DOHH2 (cell line): Measurements from ENCODE around the gene FCGR2B.
"Not testable (repeated sequence)": the region's sequence is repeated elsewhere in the genome, so short reads cannot be mapped to it uniquely, and the experiment has no call there.

Experiments
- H3F3A ChIP-seq: fragments of 200-600 bp; sonication (generic), shearing (Covaris generic); 2 replicates; pipeline ENCODE4 v1.6.0; 2016; ENCODE audit warnings: antibody characterized with exemption, mild to moderate bottlenecking; ENCODE audit not compliant: control insufficient read depth, insufficient read depth
- H3K27ac ChIP-seq: fragments of 200-600 bp; sonication (generic); 2 replicates; pipeline ENCODE4 v1.5.1; 2014; ENCODE audit warnings: low read depth, mild to moderate bottlenecking, low read length, moderate library complexity
- H3K27me3 ChIP-seq: fragments of 200-600 bp; sonication (generic); 2 replicates; pipeline ENCODE4 v1.6.1; 2014; ENCODE audit warnings: mild to moderate bottlenecking, low read length, mixed read lengths; ENCODE audit not compliant: control insufficient read depth
- H3K36me3 ChIP-seq: fragments of 200-600 bp; sonication (generic); 2 replicates; pipeline ENCODE4 v1.6.1; 2014; ENCODE audit warnings: mild to moderate bottlenecking, low read length, moderate library complexity, mixed read lengths; ENCODE audit not compliant: control insufficient read depth
- H3K4me1 ChIP-seq: fragments of 200-600 bp; sonication (generic); 2 replicates; pipeline ENCODE4 v1.6.1; 2014; ENCODE audit warnings: mild to moderate bottlenecking, low read length, mixed read lengths; ENCODE audit not compliant: control insufficient read depth
- H3K4me2 ChIP-seq: fragments of 200-600 bp; sonication (generic); 2 replicates; pipeline ENCODE4 v1.6.0; 2014; ENCODE audit warnings: mild to moderate bottlenecking, low read length, moderate library complexity
- H3K4me3 ChIP-seq: fragments of 200-600 bp; sonication (generic); 2 replicates; pipeline ENCODE4 v1.5.1; 2014; ENCODE audit warnings: mild to moderate bottlenecking, low read length, mixed read lengths
- H3K79me2 ChIP-seq: fragments of 200-600 bp; sonication (generic); 2 replicates; pipeline ENCODE4 v1.6.1; 2014; ENCODE audit warnings: mild to moderate bottlenecking, low read length, mixed read lengths; ENCODE audit not compliant: control insufficient read depth
- H3K9me2 ChIP-seq: fragments of 200-600 bp; sonication (generic); replicated peaks from 2 replicates; pipeline ENCODE4 v1.6.1; 2014; ENCODE audit warnings: mild to moderate bottlenecking, low read length, mixed read lengths; ENCODE audit not compliant: control insufficient read depth
- H3K9me3 ChIP-seq: fragments of 200-600 bp; sonication (generic); 2 replicates; pipeline ENCODE4 v1.6.1; 2014; ENCODE audit warnings: antibody characterized with exemption, low read length, mixed read lengths; ENCODE audit not compliant: control insufficient read depth, insufficient read depth
- H4K20me1 ChIP-seq: fragments of 200-600 bp; sonication (generic); 2 replicates; pipeline ENCODE4 v1.6.0; 2014; ENCODE audit warnings: low read depth, mild to moderate bottlenecking, antibody characterized with exemption, low read length, moderate library complexity; ENCODE audit not compliant: control insufficient read depth, insufficient read depth
- TF ChIP-seq, protein P1 (sequence below): fragments of 200-600 bp; sonication (generic); IDR thresholded peaks from one replicate; pipeline ENCODE4 v1.5.1; 2014; ENCODE audit warnings: antibody characterized with exemption, mild to moderate bottlenecking, low read depth, low read length; ENCODE audit not compliant: poor library complexity, severe bottlenecking

Gene FCGR2B

DNA sequence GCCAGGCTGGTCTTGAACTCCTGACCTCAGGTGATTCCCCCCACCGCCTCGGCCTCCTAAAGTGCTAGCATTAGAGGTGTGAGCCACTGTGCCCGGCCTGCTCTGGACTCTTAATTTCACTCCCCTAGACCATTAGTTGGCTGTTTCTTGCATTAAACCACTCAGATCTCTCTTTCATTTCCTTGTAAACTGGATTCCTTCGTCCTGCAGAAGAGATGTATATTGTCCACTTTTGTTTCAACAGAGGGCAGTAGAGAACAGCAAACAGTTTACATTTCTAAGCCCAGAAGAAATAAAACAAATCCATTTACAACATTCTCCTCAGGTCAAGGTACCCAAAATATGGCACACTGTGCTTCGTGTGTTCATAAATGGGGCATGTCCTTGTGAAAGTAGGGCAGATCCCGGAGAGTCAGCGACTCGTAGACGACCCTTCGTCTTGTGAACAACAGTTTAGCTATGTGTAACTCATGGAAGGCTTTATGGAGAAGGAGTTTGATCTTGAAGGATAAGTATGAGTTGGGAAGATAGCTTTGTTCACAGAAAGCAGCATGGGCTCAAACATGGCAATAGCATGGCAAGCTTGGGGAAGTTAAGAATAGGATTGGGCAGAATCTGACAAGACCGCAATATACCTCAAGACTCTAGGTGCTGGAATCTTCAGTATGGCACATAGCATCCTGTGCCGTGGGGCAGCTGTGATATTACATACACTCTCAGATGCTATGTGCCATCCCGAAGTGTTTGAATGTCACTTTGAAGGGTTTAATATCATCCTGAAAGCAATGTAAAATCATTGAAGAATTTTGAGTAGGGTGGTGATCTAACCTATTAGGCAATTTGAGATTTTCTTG, 15.2 kb upstream of the FCGR2B start:
- not testable (repeated sequence) for H3K27ac ChIP-seq, H3K9me3 ChIP-seq, H3K36me3 ChIP-seq, H3K27me3 ChIP-seq, H3K4me3 ChIP-seq, H3K4me2 ChIP-seq, H3F3A ChIP-seq, H3K79me2 ChIP-seq, H3K9me2 ChIP-seq, H4K20me1 ChIP-seq
- TF ChIP-seq, protein P1, sequence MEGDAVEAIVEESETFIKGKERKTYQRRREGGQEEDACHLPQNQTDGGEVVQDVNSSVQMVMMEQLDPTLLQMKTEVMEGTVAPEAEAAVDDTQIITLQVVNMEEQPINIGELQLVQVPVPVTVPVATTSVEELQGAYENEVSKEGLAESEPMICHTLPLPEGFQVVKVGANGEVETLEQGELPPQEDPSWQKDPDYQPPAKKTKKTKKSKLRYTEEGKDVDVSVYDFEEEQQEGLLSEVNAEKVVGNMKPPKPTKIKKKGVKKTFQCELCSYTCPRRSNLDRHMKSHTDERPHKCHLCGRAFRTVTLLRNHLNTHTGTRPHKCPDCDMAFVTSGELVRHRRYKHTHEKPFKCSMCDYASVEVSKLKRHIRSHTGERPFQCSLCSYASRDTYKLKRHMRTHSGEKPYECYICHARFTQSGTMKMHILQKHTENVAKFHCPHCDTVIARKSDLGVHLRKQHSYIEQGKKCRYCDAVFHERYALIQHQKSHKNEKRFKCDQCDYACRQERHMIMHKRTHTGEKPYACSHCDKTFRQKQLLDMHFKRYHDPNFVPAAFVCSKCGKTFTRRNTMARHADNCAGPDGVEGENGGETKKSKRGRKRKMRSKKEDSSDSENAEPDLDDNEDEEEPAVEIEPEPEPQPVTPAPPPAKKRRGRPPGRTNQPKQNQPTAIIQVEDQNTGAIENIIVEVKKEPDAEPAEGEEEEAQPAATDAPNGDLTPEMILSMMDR, result peak; percentile 52
- peaks cover 11% of the 10 kb centered on the region for H3K4me1 ChIP-seq

DNA sequence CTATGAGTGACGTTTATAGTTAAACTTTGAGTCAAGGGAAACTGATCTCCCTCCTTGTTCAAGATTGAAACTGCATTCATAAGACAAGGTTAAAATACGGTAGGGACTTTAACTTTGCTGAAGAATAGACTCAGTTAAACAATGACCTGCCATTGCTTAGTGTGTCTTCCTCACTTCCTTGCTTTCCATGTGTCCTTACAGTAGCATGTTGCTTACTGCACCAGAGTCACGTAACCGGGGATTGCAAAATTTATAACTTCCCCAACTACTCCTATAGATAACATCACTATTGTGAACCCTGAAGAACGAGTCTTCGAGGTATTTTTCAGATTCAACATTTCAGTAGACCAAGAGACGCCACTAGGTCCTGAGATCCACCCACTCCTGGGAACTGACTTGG, 9.4 kb upstream of the FCGR2B start:
- not testable (repeated sequence) for H3K27ac ChIP-seq, H3K4me3 ChIP-seq, H3K4me2 ChIP-seq, H3K27me3 ChIP-seq, H3F3A ChIP-seq, H3K4me1 ChIP-seq, H4K20me1 ChIP-seq, H3K9me3 ChIP-seq, H3K79me2 ChIP-seq, H3K9me2 ChIP-seq, H3K36me3 ChIP-seq

DNA sequence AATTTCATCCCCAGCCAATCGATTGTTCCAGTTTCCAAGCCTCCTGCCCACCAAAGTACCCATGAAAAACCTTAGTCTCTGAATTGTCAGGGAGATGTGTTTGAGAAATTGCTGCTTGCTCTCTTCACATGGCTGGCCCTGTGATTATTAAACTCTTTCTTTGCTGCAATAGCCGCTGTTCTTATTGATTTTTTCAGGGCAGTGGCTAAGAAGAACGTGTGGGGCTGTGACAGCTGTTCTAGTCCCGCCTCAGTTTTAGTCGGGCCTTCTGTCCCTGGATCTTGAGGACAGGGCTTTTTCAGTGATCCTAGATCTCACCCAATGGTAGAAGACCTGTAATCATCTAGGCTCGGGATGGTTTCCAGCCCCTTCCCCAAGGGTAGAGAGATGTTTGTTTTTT, 9.0 kb upstream of the FCGR2B start:
- not testable (repeated sequence) for H3K9me3 ChIP-seq

DNA sequence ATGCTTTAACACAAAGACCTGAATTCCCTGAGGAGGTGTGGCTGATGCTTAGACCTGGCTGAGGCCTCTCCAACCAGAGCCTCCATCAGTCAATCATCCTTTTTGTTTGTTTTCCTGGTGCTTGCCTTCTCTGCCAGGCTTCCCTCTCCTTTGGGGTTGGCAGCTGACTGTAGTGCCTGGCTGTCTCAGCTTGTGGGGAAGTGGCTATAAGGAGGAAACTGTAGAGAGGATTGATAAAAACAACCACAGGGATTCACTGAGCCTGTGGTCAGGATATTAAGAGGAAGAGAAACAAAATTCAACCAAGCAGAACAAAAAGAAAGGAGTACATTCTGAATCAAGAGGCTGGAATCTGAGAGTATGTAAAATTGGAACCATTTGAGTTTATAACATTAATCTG, 4.4 kb upstream of the FCGR2B start:
- not testable (repeated sequence) for H3K9me3 ChIP-seq, H3K4me1 ChIP-seq, H3F3A ChIP-seq, H3K4me3 ChIP-seq, H3K36me3 ChIP-seq, H3K9me2 ChIP-seq, H3K4me2 ChIP-seq, H3K79me2 ChIP-seq, H3K27ac ChIP-seq, H3K27me3 ChIP-seq, H4K20me1 ChIP-seq

More for the DNA sequence above, 9.0 kb upstream of the FCGR2B start:
- not testable (repeated sequence) for H4K20me1 ChIP-seq, H3K4me2 ChIP-seq, H3F3A ChIP-seq, H3K4me1 ChIP-seq, H3K9me2 ChIP-seq, H3K4me3 ChIP-seq, H3K27ac ChIP-seq, H3K36me3 ChIP-seq, H3K27me3 ChIP-seq, H3K79me2 ChIP-seq

DNA sequence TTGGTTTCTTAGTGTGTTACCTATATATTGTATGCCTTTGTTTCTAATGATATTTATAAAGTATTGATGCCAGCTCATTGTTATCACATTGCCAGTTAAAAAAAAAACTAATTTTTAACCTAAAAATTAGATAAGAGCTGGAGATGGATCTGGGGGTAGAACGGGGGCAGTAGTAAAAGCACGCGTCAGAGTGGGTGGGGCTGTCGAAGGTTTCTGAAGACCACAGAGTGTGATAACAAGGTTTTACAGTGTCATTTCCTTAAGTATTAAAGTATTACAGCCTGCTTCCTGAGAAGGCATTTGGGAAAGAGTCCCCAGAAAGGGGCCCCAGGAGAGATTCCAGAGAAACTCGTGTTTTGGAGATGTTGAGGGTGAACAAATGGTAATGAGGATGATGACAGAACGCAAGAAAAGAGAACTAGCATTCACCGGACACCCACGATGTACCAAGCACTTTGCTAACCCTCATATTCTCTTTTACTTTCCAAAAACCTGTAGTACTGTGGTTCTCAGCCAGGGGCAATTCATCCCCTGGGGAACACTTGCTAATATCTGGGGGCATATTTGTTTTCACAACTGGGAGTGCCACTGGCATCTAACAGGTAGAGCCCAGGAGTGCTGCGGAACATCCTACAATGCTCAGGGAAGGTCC, 1.2 kb upstream of the FCGR2B start:
- not testable (repeated sequence) for H3K9me3 ChIP-seq, H3K79me2 ChIP-seq, H3K4me3 ChIP-seq, H3K4me1 ChIP-seq, H3K9me2 ChIP-seq, H3F3A ChIP-seq, H4K20me1 ChIP-seq, H3K27ac ChIP-seq, H3K27me3 ChIP-seq, H3K36me3 ChIP-seq, H3K4me2 ChIP-seq

DNA sequence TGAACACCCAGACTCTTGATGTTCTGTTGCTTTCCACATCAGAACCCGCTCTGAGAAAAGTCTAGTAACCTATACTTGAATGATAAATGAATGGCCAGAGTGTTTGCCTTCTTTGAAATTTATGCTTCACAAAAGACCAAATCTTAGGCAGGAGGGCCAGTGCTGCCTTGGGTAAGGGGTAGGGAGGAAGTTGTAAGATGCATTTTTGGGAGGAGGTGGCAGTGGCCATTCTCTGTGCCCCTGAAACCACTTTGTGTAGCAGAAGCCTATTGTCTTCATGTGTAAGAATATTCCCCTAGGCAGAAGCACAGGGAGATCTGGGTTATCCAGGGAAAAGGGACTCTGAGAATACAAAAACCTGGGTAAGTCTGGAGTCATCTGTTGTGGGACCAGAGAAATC, 626 bp downstream of the FCGR2B start:
- not testable (repeated sequence) for H3F3A ChIP-seq, H3K4me1 ChIP-seq, H3K9me2 ChIP-seq, H3K27me3 ChIP-seq, H3K9me3 ChIP-seq, H3K4me3 ChIP-seq, H3K27ac ChIP-seq, H4K20me1 ChIP-seq, H3K36me3 ChIP-seq, H3K79me2 ChIP-seq
- peak overlapping the region; percentile 26; the same call in 1 of the 2 replicates for H3K4me2 ChIP-seq

DNA sequence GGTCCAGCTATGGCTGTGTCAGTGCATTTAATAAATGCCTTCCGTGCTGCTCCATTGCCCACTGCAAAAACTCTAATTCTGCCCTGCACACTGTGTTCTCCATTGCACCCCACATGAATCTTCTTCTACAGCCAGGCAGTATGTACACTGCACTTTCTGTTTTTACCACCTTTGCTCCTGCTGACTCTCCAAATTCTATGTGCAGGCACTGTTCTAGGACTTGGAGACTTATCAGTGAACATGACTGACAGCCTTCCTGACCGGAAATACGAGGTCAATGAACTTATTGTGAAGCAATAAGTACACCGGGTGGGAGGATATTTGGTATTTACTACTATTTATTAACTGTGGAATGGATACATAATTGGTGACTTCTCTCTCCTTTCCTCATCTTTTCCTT, 1.7 kb downstream of the FCGR2B start:
- H3K27me3 ChIP-seq, H3F3A ChIP-seq, H3K4me1 ChIP-seq, H4K20me1 ChIP-seq, H3K9me2 ChIP-seq, H3K4me2 ChIP-seq, H3K4me3 ChIP-seq, H3K9me3 ChIP-seq, H3K79me2 ChIP-seq, H3K36me3 ChIP-seq, H3K27ac ChIP-seq: not testable (repeated sequence)
